ENCODE measurements around the gene GYS1.

GRCh38 chr19:49020931-49021895 is 28.1 kb upstream of the GYS1 start:
- TF ChIP-seq EP300 (IDR thresholded peaks at IDR 0.05) (no peak), POLR2A (IDR thresholded peaks at IDR 0.05) (no peak)

Measured in stomach (tissue), 4 donors.